GM19043 (cell line): ENCODE data around the gene RFLNA.
"Not testable (repeated sequence)": the region's sequence is repeated elsewhere in the genome, so short reads cannot be mapped to it uniquely, and the experiment has no call there.

Experiments
- ATAC-seq: cut with Tn5 transposase; IDR thresholded peaks from one replicate; pipeline ENCODE4 v1.9.1; 2021; ENCODE audit warnings: low read depth; ENCODE audit not compliant: unreplicated experiment

Gene RFLNA

DNA sequence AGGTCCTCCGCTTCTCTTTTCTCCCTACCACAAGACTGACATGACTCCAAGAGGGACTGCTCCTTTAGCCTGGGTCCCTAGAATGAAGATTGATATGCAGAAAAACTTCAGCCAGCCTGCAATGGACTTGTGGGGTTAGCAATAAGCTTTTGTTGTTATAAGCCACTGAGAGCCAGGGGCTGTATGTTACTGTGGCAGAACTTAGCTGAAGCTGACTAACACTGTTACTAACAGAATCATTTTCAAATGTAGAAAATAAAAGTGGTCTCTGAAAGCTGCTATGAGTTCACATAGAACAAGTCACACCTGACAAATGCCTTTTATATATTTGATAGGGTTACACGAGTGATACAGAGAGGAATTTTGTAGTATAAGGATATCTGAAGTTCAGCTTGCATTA, 13.6 kb upstream of the RFLNA start:
- ATAC-seq: no peak

DNA sequence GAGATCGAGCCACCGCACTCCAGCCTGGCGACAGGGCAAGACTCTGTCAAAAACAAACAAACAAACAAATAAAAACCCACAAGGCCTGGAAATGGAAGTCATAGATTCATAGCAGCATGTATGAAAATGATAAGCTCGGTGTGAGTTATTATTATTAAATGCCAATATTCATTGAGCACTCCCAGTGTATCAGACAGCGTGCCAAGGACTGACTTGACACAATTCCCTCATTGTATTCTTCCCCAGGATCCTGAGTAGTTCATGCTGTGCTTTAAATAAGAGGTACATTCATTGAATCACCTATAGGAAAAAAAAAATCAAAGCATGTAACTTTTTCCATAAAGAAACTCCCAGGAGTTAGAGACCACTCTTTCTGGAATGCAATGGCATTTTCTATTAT, 12.6 kb upstream of the RFLNA start:
- ATAC-seq: no peak

DNA sequence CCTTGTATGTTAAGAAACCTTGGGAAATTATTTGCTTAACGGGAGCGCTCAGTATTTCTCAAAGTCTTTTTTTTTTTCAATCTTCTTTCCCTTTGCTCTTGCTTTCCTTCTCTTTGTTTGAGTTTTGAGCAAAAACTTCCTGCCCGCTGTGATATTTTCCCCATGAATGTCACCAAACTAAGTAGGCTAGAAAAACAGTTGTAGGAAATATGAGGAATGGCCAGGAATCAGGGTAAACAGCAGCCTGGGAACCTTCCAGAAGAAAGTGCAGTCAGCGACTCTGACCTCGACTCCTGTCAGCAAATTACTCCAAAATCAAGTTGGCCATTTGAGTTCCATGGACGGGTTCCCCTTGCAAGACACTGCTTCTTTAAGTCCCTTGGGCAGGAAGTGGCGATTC, 11.6 kb upstream of the RFLNA start:
- no peak for ATAC-seq

DNA sequence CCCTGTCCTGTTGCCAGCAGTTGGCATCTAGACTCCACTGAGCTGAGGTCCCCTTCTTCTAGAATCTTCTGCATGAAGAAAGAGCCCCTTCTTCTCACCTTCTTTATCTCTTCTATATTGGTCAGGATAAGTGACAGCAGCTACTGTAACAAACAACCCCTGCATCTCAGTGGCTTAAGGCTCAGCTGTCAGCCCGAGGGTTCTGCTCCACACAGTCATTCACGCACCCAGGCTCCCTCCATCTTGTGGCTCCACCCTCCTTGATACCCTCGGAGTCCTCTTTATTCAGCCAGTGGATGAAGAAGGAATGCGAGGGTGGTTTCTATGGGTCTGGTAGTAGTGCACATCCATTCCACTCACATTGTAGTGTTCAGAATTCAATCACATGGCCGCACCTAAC, 10.5 kb upstream of the RFLNA start:
- no peak for ATAC-seq

DNA sequence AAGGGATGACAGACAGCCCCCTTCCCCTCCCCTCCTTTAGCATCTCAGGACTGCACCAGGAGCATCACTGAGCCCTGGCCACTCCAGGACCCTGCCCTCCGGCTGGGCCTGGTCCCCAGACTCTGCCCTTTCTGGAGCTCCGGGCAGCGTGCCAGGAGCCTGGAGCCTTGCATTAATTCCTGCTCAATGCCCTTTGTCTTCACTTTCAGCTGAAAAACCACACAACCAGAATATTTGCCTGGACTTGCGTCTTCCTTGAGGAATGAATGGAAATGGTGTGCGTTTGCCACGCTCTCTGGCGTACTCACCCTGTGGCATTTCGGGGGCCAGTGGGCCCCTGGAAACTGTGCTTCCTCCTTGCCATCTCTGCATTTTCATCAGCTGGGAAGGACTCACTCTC, 8.5 kb upstream of the RFLNA start:
- no peak for ATAC-seq

DNA sequence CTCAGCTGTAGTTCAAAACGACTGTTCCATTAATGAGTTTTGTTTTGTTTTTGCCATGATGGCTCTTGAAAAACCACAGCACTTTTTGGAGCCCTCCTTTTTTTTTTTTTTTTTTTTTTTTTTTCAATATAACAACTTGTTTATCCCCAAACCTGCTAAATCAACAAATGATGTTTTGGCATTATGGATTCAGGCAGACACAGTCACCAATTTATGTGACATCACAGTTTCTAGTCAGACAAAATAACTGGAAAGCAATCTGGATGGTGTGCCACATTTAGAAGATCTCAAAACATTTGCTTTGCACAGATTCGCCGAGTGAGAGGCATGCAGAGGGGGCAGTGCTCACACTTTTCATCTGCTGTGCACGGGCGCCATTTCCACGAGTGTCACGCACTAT, 7.9 kb upstream of the RFLNA start:
- ATAC-seq: no peak

DNA sequence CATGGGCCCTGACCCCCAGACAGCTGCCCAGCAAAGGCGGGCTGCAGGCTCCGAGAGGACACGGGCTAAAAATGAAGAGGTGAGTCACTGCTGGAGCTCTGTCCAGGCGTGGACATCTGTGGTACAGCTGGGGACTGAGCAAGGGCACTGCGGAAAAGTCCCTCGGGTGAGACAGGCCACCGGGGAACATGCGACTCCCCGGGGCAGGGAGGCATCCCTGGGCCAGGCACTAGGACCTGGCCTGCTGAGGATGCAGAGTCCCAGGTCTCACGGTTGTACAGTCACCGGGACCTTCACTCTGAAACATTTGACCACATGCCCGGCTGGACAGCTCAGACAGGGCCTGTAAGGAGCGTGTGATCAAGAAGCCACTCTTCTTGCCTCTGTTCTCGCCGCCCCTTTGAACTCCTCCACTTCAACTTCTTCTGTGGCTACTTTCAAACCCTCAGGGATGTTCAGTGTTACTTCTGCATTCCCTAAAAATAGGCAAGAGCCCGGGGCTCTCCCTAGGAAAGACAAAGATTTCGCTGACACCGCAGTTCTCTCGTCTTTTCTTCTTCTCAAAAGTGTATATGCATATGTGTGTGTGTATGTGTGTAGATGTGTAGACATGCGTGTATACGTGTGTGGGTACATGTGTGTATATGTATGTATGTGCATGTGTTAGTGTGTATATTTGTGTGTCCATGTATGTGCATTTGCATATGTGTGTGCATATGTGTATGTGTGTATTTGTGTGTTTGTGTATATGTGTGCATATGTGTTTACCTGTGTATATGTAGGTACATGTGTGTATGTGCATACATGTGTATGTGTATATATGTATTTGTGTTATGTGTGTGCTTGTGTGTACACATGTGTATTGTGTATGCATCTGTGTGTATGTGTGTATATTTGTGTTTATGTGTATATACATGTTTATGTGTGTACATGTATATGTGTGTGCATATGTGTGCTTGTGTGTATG, 5.0 kb upstream of the RFLNA start:
- ATAC-seq: no peak

DNA sequence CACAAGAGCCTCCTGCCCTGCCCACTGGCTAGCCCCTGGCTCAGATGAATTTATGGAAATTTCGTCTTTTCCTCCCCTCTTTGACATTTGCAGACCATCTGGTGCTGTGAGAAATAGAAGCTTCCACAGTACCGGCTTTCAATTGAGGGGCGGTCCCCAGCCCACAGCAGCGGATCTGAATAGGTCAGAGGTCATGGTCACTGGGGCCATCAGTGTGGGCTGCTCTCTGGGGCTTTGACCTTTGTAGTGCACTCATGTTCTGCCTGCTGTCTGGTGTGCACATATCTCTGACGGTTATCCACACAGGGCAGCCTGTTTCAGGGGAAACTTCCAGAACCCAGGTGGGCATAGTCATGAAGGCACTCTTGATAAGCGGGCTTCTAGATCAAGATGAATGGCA, 2.5 kb upstream of the RFLNA start:
- ATAC-seq: no peak

DNA sequence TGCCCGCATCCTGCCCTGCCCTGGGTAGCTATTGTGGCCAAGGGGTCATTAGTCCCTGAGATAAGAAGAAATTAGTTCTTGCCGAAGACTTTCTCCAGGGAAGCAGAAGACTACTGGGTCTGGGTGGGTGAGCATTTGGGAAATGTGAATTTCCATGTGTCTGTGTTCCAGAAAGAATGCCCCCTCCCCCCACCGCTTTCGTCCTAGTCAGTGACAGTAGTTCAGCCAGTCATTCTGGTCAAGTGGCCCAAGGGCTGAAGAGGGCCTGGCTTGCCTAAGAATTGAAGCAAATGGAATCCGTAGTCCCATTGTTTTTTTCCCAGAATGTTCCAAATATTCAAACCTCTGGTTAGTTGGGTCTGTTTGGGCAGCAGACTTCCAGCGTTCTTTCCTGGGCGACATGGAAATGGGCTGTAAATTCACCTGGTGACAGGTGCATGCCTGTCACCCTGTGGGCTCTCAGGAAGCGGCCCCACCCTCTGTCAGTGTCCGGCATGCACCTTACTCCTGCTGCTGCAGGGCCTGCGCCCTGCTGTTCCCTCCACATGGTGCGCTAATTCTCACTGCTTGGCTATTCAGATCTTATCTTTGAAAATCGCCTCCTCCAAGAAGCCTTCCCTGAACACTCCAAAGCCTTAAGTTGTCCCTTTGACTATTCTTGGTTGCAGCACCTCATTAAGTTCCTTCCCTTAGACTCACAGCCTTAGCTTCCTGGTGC, 1.4 kb upstream of the RFLNA start:
- no peak for ATAC-seq

DNA sequence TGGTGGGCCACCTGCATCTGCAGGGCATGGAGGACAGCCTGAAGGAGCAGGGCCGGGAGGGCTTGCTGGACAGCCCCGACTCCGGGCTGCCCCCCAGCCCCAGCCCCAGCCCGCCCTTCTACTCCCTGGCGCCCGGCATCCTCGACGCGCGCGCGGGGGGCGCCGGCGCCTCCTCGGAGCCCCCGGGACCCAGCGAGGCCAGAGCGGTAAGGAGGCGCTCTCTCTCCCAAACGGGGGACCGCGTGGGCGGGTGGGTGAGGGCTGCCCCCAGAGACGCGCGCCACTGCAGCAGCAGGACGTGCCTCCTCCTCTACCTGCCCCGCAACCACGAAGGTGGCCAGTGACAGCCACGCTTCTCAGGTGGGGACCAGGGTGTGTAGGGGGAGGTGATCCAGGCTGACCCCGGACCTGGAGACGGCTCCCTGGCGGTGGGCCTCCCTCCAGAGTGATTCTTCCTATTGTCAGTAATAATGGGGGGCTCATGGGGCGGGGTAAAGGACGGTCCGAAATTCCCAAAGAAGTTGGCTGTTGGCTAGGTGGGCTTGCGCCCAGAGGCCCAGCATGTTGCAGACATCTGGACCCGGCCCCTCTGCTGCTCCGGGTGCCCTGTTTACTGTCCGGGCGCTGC, 652 bp downstream of the RFLNA start:
- ATAC-seq: no peak

DNA sequence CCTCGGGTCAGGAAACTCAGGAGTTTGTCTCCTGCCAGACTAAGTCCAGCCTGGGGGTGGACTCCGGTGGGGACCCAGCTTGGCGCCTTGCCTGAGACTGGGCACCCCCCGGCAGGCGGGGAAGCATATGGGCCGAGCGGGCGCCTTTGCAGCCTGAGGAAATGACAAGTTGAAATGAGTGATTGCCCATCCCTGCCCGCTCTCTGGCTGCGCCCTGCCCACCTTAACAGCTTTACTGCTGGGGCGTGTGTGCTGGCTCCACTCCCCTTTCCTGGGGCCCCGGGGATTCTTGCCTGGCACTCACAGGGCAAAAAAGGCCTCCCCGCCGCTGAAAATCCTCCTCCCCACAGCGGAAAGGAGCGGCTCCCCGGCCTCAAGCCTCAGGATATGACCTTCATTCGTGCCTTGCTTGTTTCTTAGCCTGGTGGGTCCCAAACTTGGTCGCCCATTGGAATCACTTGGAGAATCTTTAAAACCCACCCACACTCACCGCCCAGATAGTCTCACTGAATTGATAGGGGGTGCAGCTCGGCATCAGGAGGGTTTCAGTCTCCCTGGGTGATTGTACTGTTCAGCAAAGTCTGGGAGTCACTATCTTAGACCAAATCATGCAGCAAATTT, 1.5 kb downstream of the RFLNA start:
- no peak for ATAC-seq

DNA sequence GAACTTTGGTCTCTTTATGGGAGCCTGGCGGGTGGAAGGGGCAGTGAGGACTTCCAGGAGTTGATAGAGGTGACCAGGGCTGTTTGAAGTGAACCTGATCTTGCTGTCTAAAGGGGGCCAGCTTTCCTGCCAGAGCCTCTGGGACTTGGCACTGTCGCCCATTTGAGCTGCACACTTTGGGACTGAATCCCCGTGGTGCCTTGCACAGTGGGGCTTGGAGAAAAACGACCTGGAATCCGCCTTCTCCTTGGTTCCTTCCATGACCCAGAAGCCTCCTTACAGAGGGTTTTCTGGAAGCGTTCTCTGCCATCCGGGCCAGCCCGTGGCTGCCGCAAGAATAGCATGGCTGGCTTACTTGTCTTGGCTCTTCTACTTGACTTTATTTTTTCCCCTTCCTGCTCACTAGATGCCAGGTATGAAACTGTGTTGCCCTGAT, 2.0 kb downstream of the RFLNA start:
- ATAC-seq: no peak

DNA sequence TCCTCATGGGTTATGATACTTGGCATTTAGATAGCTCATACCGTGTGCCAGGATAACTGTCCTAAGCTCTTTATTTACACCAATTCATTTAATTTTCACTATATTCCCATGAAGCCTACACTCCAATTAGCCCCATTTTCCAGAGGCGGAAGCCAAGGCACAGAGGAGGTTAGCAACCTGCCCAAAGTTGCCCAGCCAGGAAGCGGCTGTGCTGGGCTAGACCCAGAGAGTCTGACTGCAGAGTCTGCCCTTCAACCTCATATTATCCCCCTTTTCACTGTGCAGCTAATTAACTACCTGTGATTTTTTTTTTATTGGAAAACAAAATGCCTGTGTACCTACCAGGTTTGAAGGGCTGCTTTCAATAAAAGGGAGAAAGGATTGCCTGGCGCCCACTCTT, 2.5 kb downstream of the RFLNA start:
- no peak for ATAC-seq

DNA sequence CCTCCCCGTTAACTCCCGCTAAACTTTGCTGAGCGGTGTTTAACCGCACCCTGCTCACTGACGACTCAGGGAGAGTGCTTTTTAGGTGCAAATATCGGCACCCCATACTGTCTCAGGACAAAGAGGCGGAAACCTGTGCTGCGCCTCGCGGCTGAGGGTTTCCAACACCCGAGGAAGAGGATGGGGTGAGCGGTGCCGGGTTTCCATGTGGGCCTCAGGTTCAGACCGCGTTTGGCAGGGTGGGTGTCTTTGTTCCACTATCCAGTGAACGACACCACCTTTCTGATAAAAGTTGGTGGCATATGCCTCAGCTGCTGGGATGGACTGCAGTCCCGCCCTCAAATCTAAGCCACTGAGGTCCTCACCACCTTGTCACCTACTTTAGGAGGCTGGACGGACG, 3.0 kb downstream of the RFLNA start:
- no peak for ATAC-seq

DNA sequence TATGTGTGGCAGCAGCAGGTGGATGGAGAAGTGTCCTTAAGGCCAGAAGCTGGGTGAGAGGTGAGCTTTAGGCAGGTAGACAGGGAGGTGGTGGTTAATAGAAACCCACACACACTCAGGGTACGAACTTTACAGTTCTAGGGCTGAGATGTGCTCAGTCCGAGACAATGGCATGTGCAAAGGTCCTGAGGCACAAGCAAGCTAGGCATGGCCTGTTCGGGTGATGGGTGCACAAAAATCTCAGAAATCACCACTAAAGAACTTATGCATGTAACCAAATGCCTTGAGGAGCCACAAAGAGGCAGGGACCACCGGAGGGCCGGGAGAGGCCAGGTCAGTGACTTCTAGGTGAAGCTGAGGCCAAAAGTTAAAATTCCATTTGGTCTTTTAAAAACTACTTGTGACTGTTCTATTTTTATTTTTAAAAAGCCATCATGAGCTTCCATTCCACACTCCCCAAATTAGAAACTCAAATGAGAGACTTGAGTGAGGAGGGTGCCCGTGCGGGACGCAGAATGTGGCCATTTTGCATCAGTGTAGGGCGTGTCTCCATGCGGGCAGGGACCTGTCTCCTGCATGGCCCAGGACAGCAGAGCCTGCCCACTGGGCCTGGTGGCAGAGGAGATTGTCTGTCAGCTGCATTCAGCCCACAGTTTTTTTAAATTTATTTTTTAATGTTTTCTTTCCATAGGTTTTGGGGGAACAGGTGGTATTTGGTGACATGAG, 4.0 kb downstream of the RFLNA start:
- no peak for ATAC-seq

DNA sequence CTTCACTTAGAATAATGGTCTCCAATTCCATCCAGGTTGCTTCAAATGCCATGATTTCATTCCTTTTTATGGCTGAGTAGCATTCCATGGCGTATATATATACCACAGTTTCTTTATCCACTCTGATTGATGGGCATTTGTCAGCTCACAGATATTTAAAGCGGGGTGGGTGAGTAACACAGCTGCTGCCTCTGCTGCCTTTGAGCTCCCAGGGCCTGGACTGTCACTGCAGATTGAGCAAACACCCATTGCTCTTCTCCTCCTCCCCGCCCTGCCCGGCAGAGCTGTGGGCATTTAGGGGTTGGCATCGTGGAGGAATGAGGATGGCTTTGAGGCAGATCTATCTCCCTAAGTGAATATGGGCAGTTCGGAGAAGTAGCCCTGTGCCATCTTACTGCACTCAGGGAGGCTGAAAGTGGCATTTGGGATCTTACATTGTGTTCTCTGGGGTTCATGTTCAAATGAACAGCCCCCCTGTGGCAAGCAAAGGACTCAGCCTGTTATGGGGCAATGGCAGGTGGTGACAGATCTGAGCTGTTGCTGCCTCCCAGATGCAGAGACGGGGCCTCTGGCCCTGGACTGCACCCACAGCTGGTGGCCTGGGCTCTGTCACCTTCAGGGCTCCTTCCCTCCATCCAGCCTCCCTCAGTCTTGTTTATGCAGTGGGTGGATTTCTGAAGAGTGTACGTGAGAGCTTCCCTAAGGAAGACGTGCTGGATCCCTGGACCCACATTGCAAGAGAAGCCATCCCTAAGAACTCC, 4.9 kb downstream of the RFLNA start:
- no peak for ATAC-seq

DNA sequence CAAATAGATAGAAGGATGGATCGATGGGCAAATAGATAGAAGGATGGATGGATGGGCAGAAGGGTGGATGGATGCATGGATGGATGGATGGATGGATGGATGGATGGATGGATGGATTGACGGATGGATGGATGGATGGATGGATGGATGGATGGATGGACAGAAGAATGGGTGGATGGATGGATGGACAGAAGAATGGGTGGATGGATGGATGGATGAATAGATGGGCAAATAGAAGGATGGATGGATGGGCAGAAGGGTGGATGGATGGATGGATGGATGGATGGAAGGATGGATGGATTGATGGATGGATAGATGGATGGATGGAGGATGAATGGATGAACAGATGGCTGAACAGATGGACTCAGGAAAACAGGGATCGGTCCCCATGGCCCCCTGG, 5.8 kb downstream of the RFLNA start:
- not testable (repeated sequence) for ATAC-seq

DNA sequence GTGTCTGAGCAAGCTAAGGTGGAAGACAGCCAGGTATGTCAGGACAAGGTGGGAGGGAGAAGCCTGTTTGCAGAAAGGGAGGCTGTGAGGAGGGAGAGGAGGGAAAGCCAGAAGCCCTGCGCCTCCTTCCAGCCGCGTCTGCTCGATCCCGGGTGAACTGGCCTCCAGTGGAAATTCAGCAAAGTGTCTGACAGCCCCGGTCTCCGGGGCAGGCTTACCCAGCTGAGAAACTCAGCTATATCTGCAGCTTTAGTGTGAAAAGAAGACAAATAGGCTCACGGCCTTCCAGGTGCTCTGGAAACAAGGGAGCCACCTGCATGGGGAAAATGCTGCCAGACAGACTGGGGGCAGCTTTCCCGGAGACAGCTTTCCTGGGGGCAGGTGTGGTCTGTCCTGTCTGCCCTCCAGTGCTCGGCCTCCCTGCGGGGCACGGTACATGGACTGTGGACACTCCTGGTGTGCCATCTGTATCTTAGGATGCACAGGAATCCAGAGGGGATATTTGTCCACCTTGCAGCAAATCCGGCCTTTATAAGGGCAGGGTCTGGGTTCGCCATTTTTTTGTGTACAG, 6.3 kb downstream of the RFLNA start:
- ATAC-seq: no peak

DNA sequence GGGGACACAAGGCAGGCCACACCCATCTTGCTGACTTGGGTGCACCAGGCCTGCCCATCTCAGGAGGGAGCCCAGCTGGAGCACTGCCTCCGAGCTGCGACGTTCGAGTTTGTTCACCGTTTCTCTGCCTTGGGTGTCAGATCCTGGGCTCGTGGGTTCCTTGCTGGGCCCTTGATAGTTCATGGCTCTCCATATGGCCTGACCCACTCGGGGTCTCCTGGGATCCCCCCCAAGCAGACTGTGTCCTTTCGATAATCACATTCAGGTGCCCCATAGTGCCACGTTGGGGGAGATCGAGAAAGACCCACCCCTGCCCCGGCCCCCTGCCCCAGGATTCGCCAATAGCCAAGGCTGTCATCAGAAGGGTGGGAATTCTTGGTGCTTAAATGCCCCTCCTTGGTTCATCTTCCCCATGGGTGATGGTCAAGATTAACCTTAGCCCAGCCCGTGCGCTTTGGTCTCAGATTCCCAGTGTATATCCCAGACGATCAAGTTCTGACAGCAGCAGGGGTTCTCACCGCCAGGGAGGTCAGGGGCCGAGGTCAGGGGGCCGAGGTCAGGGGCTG, 7.4 kb downstream of the RFLNA start:
- no peak for ATAC-seq
